ENCODE results near the gene UBE2M.
"Not testable (repeated sequence)": the region's sequence is repeated elsewhere in the genome, so short reads cannot be mapped to it uniquely, and the experiment has no call there.

Gene UBE2M

DNA sequence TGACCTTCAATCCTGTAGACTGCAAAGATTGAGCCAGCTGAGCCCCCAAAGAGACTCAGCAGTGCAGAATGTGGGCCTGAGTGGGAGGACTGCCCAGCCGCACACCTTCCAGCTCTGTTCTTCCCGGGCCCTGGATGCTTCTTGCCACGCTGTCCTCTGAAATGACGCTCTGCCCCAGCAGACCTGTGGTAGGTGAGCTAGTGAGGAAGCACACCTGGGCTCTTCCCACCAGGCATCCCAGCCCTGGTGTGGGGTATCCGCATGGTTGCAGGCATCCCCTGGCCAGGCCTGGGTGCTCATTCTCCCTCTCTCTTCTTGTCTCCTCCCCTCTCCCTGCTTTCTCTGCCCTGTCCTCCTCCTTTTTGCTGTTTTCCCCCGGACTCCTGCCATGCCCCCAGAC, 24.6 kb upstream of the UBE2M start:
- TF ChIP-seq, protein P1, sequence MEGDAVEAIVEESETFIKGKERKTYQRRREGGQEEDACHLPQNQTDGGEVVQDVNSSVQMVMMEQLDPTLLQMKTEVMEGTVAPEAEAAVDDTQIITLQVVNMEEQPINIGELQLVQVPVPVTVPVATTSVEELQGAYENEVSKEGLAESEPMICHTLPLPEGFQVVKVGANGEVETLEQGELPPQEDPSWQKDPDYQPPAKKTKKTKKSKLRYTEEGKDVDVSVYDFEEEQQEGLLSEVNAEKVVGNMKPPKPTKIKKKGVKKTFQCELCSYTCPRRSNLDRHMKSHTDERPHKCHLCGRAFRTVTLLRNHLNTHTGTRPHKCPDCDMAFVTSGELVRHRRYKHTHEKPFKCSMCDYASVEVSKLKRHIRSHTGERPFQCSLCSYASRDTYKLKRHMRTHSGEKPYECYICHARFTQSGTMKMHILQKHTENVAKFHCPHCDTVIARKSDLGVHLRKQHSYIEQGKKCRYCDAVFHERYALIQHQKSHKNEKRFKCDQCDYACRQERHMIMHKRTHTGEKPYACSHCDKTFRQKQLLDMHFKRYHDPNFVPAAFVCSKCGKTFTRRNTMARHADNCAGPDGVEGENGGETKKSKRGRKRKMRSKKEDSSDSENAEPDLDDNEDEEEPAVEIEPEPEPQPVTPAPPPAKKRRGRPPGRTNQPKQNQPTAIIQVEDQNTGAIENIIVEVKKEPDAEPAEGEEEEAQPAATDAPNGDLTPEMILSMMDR (IDR thresholded peaks at IDR 0.05; ENCODE audit: low read depth, low read length): no peak

GRCh38 chr19:58581227-58582141, 23.1 kb upstream of the UBE2M start:
- no peak for DNase-seq
- Histone ChIP-seq H3K4me3 (ENCODE audit: low read depth, low read length) (no peak overlapping the region), H3K9me3 (no peaks in the 10 kb centered on the region), H3K27me3 (no peaks in the 10 kb centered on the region), H3K4me1 (no peaks in the 10 kb centered on the region), H3K36me3 (peaks cover 16% of the 10 kb centered on the region)
- TF ChIP-seq, protein P1 (IDR thresholded peaks at IDR 0.05; ENCODE audit: low read depth, low read length): peak; percentile 21; the same call in 1 of the 2 replicates

More for the DNA sequence above, 24.6 kb upstream of the UBE2M start:
- Histone ChIP-seq H3K4me3 (ENCODE audit: low read depth, low read length) (no peak overlapping the region), H3K4me1 (no peaks in the 10 kb centered on the region), H3K27me3 (no peaks in the 10 kb centered on the region), H3K36me3 (peaks cover 16% of the 10 kb centered on the region), H3K9me3 (no peaks in the 10 kb centered on the region)
- no peak for DNase-seq

DNA sequence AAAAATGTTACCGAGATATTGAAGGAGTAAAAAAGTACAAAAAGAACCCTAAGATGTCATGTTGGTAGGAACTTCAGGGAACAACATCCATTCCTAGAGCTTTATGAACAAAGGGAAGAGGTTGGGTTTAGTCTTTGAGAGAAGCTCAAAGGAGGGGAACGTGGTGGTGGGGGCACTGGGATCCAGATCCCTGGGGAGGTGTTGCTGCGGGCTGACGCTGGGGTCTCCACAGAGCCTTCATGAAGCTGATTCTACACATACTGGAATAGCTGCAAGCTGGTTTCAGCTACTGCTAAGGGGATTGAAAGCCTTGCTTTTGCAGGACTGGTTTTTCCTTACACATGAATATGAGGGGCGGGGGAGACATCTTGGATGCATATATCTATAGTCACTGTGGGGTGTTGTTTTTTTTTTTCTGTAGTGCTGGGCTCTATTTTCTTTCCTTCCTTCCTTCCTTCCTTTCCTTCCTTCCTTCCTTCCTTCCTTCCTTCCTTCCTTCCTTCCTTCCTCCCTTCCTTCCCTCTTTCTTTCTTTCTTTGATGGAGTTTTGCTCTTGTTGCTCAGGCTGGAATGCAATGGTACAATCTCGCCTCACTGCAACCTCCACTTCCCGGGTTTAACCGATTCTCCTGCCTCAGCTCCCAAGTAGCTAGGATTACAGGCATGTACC, 21.2 kb upstream of the UBE2M start:
- no peak for DNase-seq
- Histone ChIP-seq H3K4me3 (ENCODE audit: low read depth, low read length) (no peak overlapping the region), H3K36me3 (peaks cover 16% of the 10 kb centered on the region)

GRCh38 chr19:58578012-58578925, 19.9 kb upstream of the UBE2M start:
- Histone ChIP-seq H3K4me1 (no peaks in the 10 kb centered on the region), H3K4me3 (ENCODE audit: low read depth, low read length) (no peak overlapping the region), H3K9me3 (no peaks in the 10 kb centered on the region), H3K36me3 (peaks cover 13% of the 10 kb centered on the region), H3K27me3 (no peaks in the 10 kb centered on the region)
- no peak for DNase-seq
- TF ChIP-seq, protein P1 (IDR thresholded peaks at IDR 0.05; ENCODE audit: low read depth, low read length): no peak

More for the DNA sequence above, 21.2 kb upstream of the UBE2M start:
- TF ChIP-seq, protein P1 (IDR thresholded peaks at IDR 0.05; ENCODE audit: low read depth, low read length): no peak
- Histone ChIP-seq H3K9me3 (no peaks in the 10 kb centered on the region), H3K4me1 (no peaks in the 10 kb centered on the region), H3K27me3 (no peaks in the 10 kb centered on the region)

DNA sequence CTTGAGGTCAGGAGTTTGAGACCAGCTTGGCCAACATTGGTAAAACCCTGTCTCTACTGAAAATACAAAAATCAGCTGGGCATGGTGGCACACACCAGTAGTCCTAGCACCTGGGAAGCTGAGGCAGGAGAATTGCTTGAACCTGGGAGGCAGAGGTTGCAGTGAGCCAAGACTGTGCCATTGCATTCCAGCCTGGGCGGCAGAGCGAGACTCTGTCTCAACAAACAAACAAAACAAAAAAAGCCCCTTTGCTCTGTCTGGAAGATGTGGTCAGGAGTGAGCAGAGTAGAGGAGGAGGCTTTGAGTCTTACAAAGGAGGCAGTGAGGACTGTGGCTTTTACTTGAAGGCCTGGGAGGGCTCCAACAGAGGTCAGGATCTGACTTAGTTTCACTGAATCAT, 19.2 kb upstream of the UBE2M start:
- not testable (repeated sequence) for H3K9me3 ChIP-seq; H3K36me3 ChIP-seq; H3K4me3 ChIP-seq (ENCODE audit: low read depth, low read length); H3K27me3 ChIP-seq; DNase-seq; H3K4me1 ChIP-seq
